Loucy (cell line): ENCODE measurements around the gene ENTPD6.

ENCODE experiments used
- H2AFZ ChIP-seq: fragments of 200-600 bp; sonication (generic); 2 replicates; pipeline ENCODE4 v1.6.0; 2016; ENCODE audit warnings: antibody characterized with exemption, mild to moderate bottlenecking, low read length, moderate library complexity
- H3F3A ChIP-seq: fragments of 200-600 bp; 2 replicates; pipeline ENCODE4 v1.6.0; 2016; ENCODE audit warnings: antibody characterized with exemption, low read depth, mild to moderate bottlenecking
- H3K27me3 ChIP-seq: fragments of 200-600 bp; sonication (generic); 2 replicates; pipeline ENCODE4 v1.6.1; 2014; ENCODE audit warnings: low read length, mild to moderate bottlenecking; ENCODE audit not compliant: insufficient read depth, poor library complexity, severe bottlenecking
- H3K36me3 ChIP-seq: fragments of 200-600 bp; sonication (generic); 2 replicates; pipeline ENCODE4 v1.6.1; 2016; ENCODE audit warnings: low read length; ENCODE audit not compliant: insufficient read depth
- H3K4me1 ChIP-seq: fragments of 200-600 bp; sonication (generic); 2 replicates; pipeline ENCODE4 v1.5.1; 2014; ENCODE audit warnings: low read length, mild to moderate bottlenecking; ENCODE audit not compliant: insufficient read depth, poor library complexity, severe bottlenecking
- H3K4me2 ChIP-seq: fragments of 200-600 bp; sonication (generic); 2 replicates; pipeline ENCODE4 v1.6.0; 2014; ENCODE audit warnings: antibody characterized with exemption, low read length, low read depth, mild to moderate bottlenecking; ENCODE audit not compliant: poor library complexity, severe bottlenecking
- H3K4me3 ChIP-seq: fragments of 200-600 bp; sonication (generic); 2 replicates; pipeline ENCODE4 v1.5.1; 2014; ENCODE audit warnings: low read length, mild to moderate bottlenecking, mixed read lengths; ENCODE audit not compliant: poor library complexity, severe bottlenecking
- H3K79me2 ChIP-seq: fragments of 200-600 bp; sonication (generic); 2 replicates; pipeline ENCODE4 v1.6.1; 2014; ENCODE audit warnings: low read length; ENCODE audit not compliant: insufficient read depth
- H3K9ac ChIP-seq: fragments of 200-600 bp; sonication (generic); 2 replicates; pipeline ENCODE4 v1.6.0; 2014; ENCODE audit warnings: mild to moderate bottlenecking, low read depth, low read length, moderate library complexity; ENCODE audit not compliant: poor library complexity, severe bottlenecking
- H3K9me2 ChIP-seq: fragments of 200-600 bp; sonication (generic); replicated peaks from 2 replicates; pipeline ENCODE4 v1.6.1; 2016; ENCODE audit warnings: low read depth, low read length, mixed read lengths
- H3K9me3 ChIP-seq: fragments of 200-600 bp; sonication (generic); 2 replicates; pipeline ENCODE4 v1.6.1; 2014; ENCODE audit warnings: mild to moderate bottlenecking, antibody characterized with exemption, low read length, low read depth; ENCODE audit not compliant: insufficient read depth
- H4K20me1 ChIP-seq: fragments of 200-600 bp; sonication (generic); 2 replicates; pipeline ENCODE4 v1.6.0; 2014; ENCODE audit warnings: antibody characterized with exemption, low read length, mild to moderate bottlenecking; ENCODE audit not compliant: insufficient read depth, poor library complexity, severe bottlenecking
- EZH2phosphoT487 ChIP-seq: fragments of 200-600 bp; IDR thresholded peaks from 2 replicates; pipeline ENCODE4 v1.6.1; 2018; ENCODE audit warnings: antibody characterized with exemption, mild to moderate bottlenecking, moderate library complexity, borderline replicate concordance
- TF ChIP-seq, protein P1 (sequence below): fragments of 200-600 bp; sonication (generic); conservative IDR thresholded peaks from 2 replicates; pipeline ENCODE4 v1.5.1; 2014; ENCODE audit warnings: mild to moderate bottlenecking, antibody characterized with exemption, low read length

ENTPD6 gene

DNA sequence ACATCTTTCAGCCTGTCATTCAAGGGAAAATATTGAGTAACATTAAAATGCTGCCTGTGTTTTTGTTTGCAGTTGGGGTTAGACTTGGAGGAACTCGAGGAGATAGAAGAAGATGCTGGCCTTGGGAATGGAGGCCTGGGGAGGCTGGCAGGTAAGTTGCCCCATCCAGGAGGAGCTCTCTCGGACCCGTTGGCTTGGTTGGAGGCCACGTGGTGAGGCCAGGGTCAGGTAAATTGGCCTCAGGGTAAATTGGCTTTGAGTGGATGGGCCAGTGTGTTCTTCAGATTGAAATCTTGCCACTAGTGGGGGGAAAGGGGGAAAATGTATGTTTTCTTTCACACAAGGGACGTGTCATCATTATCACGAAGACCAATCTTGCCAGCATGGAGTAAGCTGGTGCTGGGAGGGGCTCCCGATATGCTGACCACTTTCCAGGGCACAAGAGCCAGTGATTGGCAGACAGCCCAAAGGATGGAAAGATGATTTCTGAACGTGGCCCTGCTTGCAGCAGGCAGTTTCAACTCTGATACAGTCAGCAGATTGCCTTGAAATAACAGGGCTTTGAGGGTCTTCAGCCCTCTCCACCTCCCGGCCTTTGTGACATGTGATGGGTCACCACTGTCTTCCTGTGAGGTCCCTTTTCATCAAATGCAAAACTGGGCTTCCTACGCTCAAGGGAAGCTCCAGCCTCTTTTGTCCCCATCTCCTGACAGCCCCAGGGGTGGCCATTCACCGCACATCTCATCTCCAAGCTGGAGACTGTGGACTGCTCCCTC lies 73.7 kb downstream of the ENTPD6 start:
- no peaks in the 10 kb centered on the region for H3K4me1 ChIP-seq
- no peak overlapping the region for H3K4me3 ChIP-seq
- H3K9ac ChIP-seq: no peak overlapping the region
- H3K4me2 ChIP-seq: no peak overlapping the region
- no peaks in the 10 kb centered on the region for H3K9me2 ChIP-seq
- TF ChIP-seq, protein P1, sequence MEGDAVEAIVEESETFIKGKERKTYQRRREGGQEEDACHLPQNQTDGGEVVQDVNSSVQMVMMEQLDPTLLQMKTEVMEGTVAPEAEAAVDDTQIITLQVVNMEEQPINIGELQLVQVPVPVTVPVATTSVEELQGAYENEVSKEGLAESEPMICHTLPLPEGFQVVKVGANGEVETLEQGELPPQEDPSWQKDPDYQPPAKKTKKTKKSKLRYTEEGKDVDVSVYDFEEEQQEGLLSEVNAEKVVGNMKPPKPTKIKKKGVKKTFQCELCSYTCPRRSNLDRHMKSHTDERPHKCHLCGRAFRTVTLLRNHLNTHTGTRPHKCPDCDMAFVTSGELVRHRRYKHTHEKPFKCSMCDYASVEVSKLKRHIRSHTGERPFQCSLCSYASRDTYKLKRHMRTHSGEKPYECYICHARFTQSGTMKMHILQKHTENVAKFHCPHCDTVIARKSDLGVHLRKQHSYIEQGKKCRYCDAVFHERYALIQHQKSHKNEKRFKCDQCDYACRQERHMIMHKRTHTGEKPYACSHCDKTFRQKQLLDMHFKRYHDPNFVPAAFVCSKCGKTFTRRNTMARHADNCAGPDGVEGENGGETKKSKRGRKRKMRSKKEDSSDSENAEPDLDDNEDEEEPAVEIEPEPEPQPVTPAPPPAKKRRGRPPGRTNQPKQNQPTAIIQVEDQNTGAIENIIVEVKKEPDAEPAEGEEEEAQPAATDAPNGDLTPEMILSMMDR: no peak
- no peak for TF ChIP-seq EZH2phosphoT487
- H3K36me3 ChIP-seq: peaks cover 46% of the 10 kb centered on the region; the same call in 1 of the 2 replicates
- H3K9me3 ChIP-seq: no peaks in the 10 kb centered on the region
- H3K27me3 ChIP-seq: no peaks in the 10 kb centered on the region
- H3K79me2 ChIP-seq: no peaks in the 10 kb centered on the region; the same call in 1 of the 2 replicates
- no peak overlapping the region for H2AFZ ChIP-seq
- no peaks in the 10 kb centered on the region for H4K20me1 ChIP-seq
- no peaks in the 10 kb centered on the region for H3F3A ChIP-seq

DNA sequence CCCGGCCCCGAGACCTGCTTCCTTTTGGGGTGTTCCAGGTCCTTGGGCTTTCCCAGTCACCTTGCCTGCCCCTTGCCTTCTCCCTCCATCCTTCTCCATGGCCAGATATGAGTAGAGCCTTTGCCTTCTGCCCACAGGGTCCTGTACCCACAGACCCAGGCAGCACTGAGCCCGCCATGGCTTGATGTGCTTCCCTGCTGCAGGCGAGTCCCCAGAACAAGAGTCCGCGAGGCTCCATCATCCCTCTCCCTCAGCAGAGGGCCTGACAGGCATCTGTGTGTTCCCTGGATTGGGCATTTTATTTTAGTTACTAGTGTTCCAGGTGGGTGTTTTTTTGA lies 74.3 kb downstream of the ENTPD6 start:
- H3K27me3 ChIP-seq: no peaks in the 10 kb centered on the region
- TF ChIP-seq, protein P1: no peak
- no peak for TF ChIP-seq EZH2phosphoT487
- H3K4me1 ChIP-seq: no peaks in the 10 kb centered on the region
- no peak overlapping the region for H2AFZ ChIP-seq
- H3K36me3 ChIP-seq: peaks cover 52% of the 10 kb centered on the region; the same call in 1 of the 2 replicates
- H3F3A ChIP-seq: no peaks in the 10 kb centered on the region
- no peaks in the 10 kb centered on the region for H3K9me2 ChIP-seq
- H4K20me1 ChIP-seq: no peaks in the 10 kb centered on the region
- H3K4me2 ChIP-seq: no peak overlapping the region
- no peaks in the 10 kb centered on the region for H3K9me3 ChIP-seq
- no peaks in the 10 kb centered on the region; the same call in 1 of the 2 replicates for H3K79me2 ChIP-seq
- no peak overlapping the region for H3K4me3 ChIP-seq
- no peak overlapping the region for H3K9ac ChIP-seq

- no peak for TF ChIP-seq EZH2phosphoT487
- TF ChIP-seq, protein P1: no peak
- no peak overlapping the region for H3K9ac ChIP-seq
- no peak overlapping the region for H3K4me2 ChIP-seq
- no peaks in the 10 kb centered on the region for H4K20me1 ChIP-seq
- H3K36me3 ChIP-seq: peaks cover 62% of the 10 kb centered on the region; the same call in 1 of the 2 replicates
- no peaks in the 10 kb centered on the region for H3K79me2 ChIP-seq
- H3K9me2 ChIP-seq: no peaks in the 10 kb centered on the region
- no peaks in the 10 kb centered on the region for H3K9me3 ChIP-seq
- no peaks in the 10 kb centered on the region for H3F3A ChIP-seq
- H3K27me3 ChIP-seq: no peaks in the 10 kb centered on the region
- no peak overlapping the region for H2AFZ ChIP-seq
- H3K4me3 ChIP-seq: no peak overlapping the region
- H3K4me1 ChIP-seq: no peaks in the 10 kb centered on the region
Measured at GRCh38 chr20:25270829-25271251, 75.3 kb downstream of the ENTPD6 start.
